DOHH2 (cell line): Measurements from ENCODE around the gene POLA2.

Source experiments
- H3F3A ChIP-seq: fragments of 200-600 bp; sonication (generic), shearing (Covaris generic); 2 replicates; pipeline ENCODE4 v1.6.0; 2016; ENCODE audit warnings: antibody characterized with exemption, mild to moderate bottlenecking; ENCODE audit not compliant: control insufficient read depth, insufficient read depth
- H3K27ac ChIP-seq: fragments of 200-600 bp; sonication (generic); 2 replicates; pipeline ENCODE4 v1.5.1; 2014; ENCODE audit warnings: low read depth, mild to moderate bottlenecking, low read length, moderate library complexity
- H3K27me3 ChIP-seq: fragments of 200-600 bp; sonication (generic); 2 replicates; pipeline ENCODE4 v1.6.1; 2014; ENCODE audit warnings: mild to moderate bottlenecking, low read length, mixed read lengths; ENCODE audit not compliant: control insufficient read depth
- H3K36me3 ChIP-seq: fragments of 200-600 bp; sonication (generic); 2 replicates; pipeline ENCODE4 v1.6.1; 2014; ENCODE audit warnings: mild to moderate bottlenecking, low read length, moderate library complexity, mixed read lengths; ENCODE audit not compliant: control insufficient read depth
- H3K4me1 ChIP-seq: fragments of 200-600 bp; sonication (generic); 2 replicates; pipeline ENCODE4 v1.6.1; 2014; ENCODE audit warnings: mild to moderate bottlenecking, low read length, mixed read lengths; ENCODE audit not compliant: control insufficient read depth
- H3K4me2 ChIP-seq: fragments of 200-600 bp; sonication (generic); 2 replicates; pipeline ENCODE4 v1.6.0; 2014; ENCODE audit warnings: mild to moderate bottlenecking, low read length, moderate library complexity
- H3K4me3 ChIP-seq: fragments of 200-600 bp; sonication (generic); 2 replicates; pipeline ENCODE4 v1.5.1; 2014; ENCODE audit warnings: mild to moderate bottlenecking, low read length, mixed read lengths
- H3K79me2 ChIP-seq: fragments of 200-600 bp; sonication (generic); 2 replicates; pipeline ENCODE4 v1.6.1; 2014; ENCODE audit warnings: mild to moderate bottlenecking, low read length, mixed read lengths; ENCODE audit not compliant: control insufficient read depth
- H3K9me2 ChIP-seq: fragments of 200-600 bp; sonication (generic); replicated peaks from 2 replicates; pipeline ENCODE4 v1.6.1; 2014; ENCODE audit warnings: mild to moderate bottlenecking, low read length, mixed read lengths; ENCODE audit not compliant: control insufficient read depth
- H3K9me3 ChIP-seq: fragments of 200-600 bp; sonication (generic); 2 replicates; pipeline ENCODE4 v1.6.1; 2014; ENCODE audit warnings: antibody characterized with exemption, low read length, mixed read lengths; ENCODE audit not compliant: control insufficient read depth, insufficient read depth
- H4K20me1 ChIP-seq: fragments of 200-600 bp; sonication (generic); 2 replicates; pipeline ENCODE4 v1.6.0; 2014; ENCODE audit warnings: low read depth, mild to moderate bottlenecking, antibody characterized with exemption, low read length, moderate library complexity; ENCODE audit not compliant: control insufficient read depth, insufficient read depth
- EZH2phosphoT487 ChIP-seq: fragments of 200-600 bp; sonication (generic); IDR thresholded peaks from 2 replicates; pipeline ENCODE4 v1.6.1; 2017; ENCODE audit warnings: borderline replicate concordance, mild to moderate bottlenecking, antibody characterized with exemption, low read length, moderate library complexity, mixed read lengths
- TF ChIP-seq, protein P1 (sequence below): fragments of 200-600 bp; sonication (generic); IDR thresholded peaks from one replicate; pipeline ENCODE4 v1.5.1; 2014; ENCODE audit warnings: antibody characterized with exemption, mild to moderate bottlenecking, low read depth, low read length; ENCODE audit not compliant: poor library complexity, severe bottlenecking

Gene POLA2

DNA sequence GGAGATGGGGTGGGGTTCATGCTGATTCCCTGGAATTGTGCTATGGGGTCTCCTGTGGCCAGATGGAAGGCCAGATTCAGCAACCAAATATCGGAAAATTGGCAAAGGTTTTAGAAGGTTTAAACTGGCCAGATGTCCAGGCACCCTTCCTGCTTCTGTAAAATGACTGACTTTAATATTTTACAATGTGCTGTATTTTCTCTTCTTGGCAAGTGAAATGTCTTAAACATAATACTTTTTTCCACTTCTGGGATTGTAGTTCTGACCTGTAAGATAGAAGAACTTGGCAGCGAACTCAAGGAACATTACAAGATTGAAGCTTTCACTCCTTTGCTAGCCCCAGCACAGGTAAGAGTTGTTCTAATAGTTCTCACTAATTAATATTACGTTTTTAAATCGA is 17.5 kb downstream of the POLA2 start:
- H3K27me3 ChIP-seq, result no peaks in the 10 kb centered on the region
- 0 out of 2 replicates have a peak, but pooled peaks cover 2% of the 10 kb centered on the region for H3F3A ChIP-seq
- no peaks in the 10 kb centered on the region for H4K20me1 ChIP-seq
- no peaks in the 10 kb centered on the region for H3K79me2 ChIP-seq
- H3K4me2 ChIP-seq, result no peak overlapping the region
- no peak overlapping the region for H3K27ac ChIP-seq
- H3K9me2 ChIP-seq, result no peaks in the 10 kb centered on the region
- H3K36me3 ChIP-seq, result peaks cover 91% of the 10 kb centered on the region
- no peak for TF ChIP-seq EZH2phosphoT487
- TF ChIP-seq, protein P1, sequence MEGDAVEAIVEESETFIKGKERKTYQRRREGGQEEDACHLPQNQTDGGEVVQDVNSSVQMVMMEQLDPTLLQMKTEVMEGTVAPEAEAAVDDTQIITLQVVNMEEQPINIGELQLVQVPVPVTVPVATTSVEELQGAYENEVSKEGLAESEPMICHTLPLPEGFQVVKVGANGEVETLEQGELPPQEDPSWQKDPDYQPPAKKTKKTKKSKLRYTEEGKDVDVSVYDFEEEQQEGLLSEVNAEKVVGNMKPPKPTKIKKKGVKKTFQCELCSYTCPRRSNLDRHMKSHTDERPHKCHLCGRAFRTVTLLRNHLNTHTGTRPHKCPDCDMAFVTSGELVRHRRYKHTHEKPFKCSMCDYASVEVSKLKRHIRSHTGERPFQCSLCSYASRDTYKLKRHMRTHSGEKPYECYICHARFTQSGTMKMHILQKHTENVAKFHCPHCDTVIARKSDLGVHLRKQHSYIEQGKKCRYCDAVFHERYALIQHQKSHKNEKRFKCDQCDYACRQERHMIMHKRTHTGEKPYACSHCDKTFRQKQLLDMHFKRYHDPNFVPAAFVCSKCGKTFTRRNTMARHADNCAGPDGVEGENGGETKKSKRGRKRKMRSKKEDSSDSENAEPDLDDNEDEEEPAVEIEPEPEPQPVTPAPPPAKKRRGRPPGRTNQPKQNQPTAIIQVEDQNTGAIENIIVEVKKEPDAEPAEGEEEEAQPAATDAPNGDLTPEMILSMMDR, result no peak
- no peaks in the 10 kb centered on the region for H3K9me3 ChIP-seq
- H3K4me1 ChIP-seq, result peaks cover 4% of the 10 kb centered on the region; the same call in 1 of the 2 replicates
- no peak overlapping the region for H3K4me3 ChIP-seq

DNA sequence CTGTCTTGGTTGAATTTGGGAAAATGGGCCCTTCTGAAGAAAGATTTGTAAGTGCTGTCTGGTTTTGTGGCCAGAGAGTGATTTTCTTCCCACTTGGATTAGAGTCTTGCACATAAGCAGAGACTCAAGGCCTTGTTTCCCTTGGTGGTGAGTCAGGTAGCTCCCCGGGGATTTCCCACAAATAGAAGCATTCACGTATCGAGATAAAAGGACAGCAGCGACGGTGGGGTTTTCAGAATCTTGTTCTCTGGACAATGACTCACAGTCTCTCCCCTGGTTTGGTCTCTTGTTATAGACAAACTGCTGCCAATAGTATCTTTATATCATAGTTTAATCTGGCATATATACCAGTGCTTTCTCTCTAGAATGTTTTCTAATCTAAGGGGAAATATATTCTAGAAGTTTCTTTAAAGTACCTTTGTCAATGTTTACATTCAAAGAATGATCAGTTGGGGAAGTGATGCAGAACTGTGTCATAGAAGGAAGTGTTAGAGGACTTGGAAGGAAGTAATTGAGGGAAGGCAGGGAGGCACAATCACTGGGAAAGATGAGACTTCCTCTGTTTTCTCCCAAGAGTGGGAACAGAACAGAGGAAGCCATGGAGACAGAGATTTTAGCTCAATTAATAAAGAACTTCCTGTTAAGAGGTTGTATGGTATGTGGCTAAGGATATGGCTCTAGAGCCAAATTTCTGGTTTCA is 18.1 kb downstream of the POLA2 start:
- H3K27ac ChIP-seq, result no peak overlapping the region
- H3K4me2 ChIP-seq, result no peak overlapping the region
- peaks cover 97% of the 10 kb centered on the region for H3K36me3 ChIP-seq

DNA sequence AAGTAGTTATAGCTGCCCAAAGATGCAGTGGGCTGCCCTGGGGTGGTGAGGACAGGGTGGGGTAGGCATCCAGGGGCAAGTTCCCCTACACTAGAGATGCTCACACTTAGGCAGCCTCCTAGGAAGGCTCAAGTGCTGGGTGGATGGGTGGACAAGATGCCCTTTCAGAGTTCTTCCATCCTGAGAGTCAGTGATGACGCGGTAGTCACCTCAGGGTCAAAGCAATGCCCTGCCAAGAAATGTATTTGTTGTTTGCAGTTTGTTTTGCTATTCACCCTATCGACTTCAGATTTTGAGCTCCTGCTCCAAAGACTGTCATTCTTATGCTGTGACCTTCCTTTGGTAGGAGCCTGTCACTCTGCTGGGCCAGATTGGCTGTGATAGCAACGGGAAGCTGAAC is 18.9 kb downstream of the POLA2 start:
- Histone ChIP-seq H4K20me1 (no peaks in the 10 kb centered on the region), H3K4me3 (no peak overlapping the region), H3K4me1 (peaks cover 4% of the 10 kb centered on the region; the same call in 1 of the 2 replicates), H3F3A (0 out of 2 replicates have a peak, but pooled peaks cover 1% of the 10 kb centered on the region), H3K27me3 (no peaks in the 10 kb centered on the region), H3K27ac (no peak overlapping the region), H3K4me2 (no peak overlapping the region), H3K79me2 (no peaks in the 10 kb centered on the region), H3K9me3 (no peaks in the 10 kb centered on the region), H3K36me3 (peaks cover 97% of the 10 kb centered on the region), H3K9me2 (no peaks in the 10 kb centered on the region)
- no peak for TF ChIP-seq EZH2phosphoT487
- TF ChIP-seq, protein P1, result no peak

More for the DNA sequence above, 18.1 kb downstream of the POLA2 start:
- TF ChIP-seq, protein P1, result no peak
- no peak for TF ChIP-seq EZH2phosphoT487
- H3K79me2 ChIP-seq, result no peaks in the 10 kb centered on the region
- H3K9me3 ChIP-seq, result no peaks in the 10 kb centered on the region
- 0 out of 2 replicates have a peak, but pooled peaks cover 2% of the 10 kb centered on the region for H3F3A ChIP-seq
- H3K27me3 ChIP-seq, result no peaks in the 10 kb centered on the region
- no peaks in the 10 kb centered on the region for H4K20me1 ChIP-seq
- peaks cover 4% of the 10 kb centered on the region; the same call in 1 of the 2 replicates for H3K4me1 ChIP-seq
- H3K4me3 ChIP-seq, result no peak overlapping the region
- no peaks in the 10 kb centered on the region for H3K9me2 ChIP-seq
